ENCODE data around the gene WAS.
"Not testable (repeated sequence)": the region's sequence is repeated elsewhere in the genome, so short reads cannot be mapped to it uniquely, and the experiment has no call there.

WAS gene

GRCh38 chrX:48663241-48663640 lies 20.4 kb upstream of the WAS start:
- DNase-seq (ENCODE audit: low read depth) = no peak
- no peak for TF ChIP-seq CTCF (IDR thresholded peaks at IDR 0.05; ENCODE audit: insufficient read depth, low read depth, low read length, missing control alignments)
- H3K4me3 ChIP-seq (ENCODE audit: low read length) = no peak overlapping the region

- no peak for TF ChIP-seq CTCF (IDR thresholded peaks at IDR 0.05; ENCODE audit: insufficient read depth, low read depth, low read length, missing control alignments)
- no peak for DNase-seq (ENCODE audit: low read depth)
- no peak overlapping the region for H3K4me3 ChIP-seq (ENCODE audit: low read length)
Measured at GRCh38 chrX:48664156-48664555, 19.4 kb upstream of the WAS start.

- no peak overlapping the region for H3K4me3 ChIP-seq (ENCODE audit: low read length)
- DNase-seq (ENCODE audit: low read depth) = peak; percentile 22
- no peak for TF ChIP-seq CTCF (IDR thresholded peaks at IDR 0.05; ENCODE audit: insufficient read depth, low read depth, low read length, missing control alignments)
Measured at GRCh38 chrX:48665991-48666390, 17.6 kb upstream of the WAS start.

GRCh38 chrX:48666649-48667048 lies 16.9 kb upstream of the WAS start:
- no peak for TF ChIP-seq CTCF (IDR thresholded peaks at IDR 0.05; ENCODE audit: insufficient read depth, low read depth, low read length, missing control alignments)
- H3K4me3 ChIP-seq (ENCODE audit: low read length) = no peak overlapping the region

GRCh38 chrX:48667509-48667908 lies 16.1 kb upstream of the WAS start:
- DNase-seq (ENCODE audit: low read depth) = no peak
- TF ChIP-seq CTCF (IDR thresholded peaks at IDR 0.05; ENCODE audit: insufficient read depth, low read depth, low read length, missing control alignments) = no peak
- no peak overlapping the region for H3K4me3 ChIP-seq (ENCODE audit: low read length)

More at GRCh38 chrX:48666649-48667048, 16.9 kb upstream of the WAS start:
- DNase-seq (ENCODE audit: low read depth) = no peak

- H3K4me3 ChIP-seq (ENCODE audit: low read length); DNase-seq (ENCODE audit: low read depth): not testable (repeated sequence)
Measured at GRCh38 chrX:48668187-48668586, 15.4 kb upstream of the WAS start.

GRCh38 chrX:48676106-48676892 lies 7.3 kb upstream of the WAS start:
- peak overlapping the region; percentile 64 for H3K4me3 ChIP-seq (ENCODE audit: low read length)
- peak; percentile 85 for DNase-seq (ENCODE audit: low read depth)
- no peak for TF ChIP-seq CTCF (IDR thresholded peaks at IDR 0.05; ENCODE audit: insufficient read depth, low read depth, low read length, missing control alignments)

Measured in epithelial cell of esophagus (primary cell).